ENCODE measurements around the gene SPIRE2. TPM values are rescaled to one million over a fixed set of nuclear protein-coding genes. Genes with fewer than 3 reads are reported as not detected.

The SPIRE2 gene
- total RNA-seq, 1 donor: 0.72 TPM

DNA sequence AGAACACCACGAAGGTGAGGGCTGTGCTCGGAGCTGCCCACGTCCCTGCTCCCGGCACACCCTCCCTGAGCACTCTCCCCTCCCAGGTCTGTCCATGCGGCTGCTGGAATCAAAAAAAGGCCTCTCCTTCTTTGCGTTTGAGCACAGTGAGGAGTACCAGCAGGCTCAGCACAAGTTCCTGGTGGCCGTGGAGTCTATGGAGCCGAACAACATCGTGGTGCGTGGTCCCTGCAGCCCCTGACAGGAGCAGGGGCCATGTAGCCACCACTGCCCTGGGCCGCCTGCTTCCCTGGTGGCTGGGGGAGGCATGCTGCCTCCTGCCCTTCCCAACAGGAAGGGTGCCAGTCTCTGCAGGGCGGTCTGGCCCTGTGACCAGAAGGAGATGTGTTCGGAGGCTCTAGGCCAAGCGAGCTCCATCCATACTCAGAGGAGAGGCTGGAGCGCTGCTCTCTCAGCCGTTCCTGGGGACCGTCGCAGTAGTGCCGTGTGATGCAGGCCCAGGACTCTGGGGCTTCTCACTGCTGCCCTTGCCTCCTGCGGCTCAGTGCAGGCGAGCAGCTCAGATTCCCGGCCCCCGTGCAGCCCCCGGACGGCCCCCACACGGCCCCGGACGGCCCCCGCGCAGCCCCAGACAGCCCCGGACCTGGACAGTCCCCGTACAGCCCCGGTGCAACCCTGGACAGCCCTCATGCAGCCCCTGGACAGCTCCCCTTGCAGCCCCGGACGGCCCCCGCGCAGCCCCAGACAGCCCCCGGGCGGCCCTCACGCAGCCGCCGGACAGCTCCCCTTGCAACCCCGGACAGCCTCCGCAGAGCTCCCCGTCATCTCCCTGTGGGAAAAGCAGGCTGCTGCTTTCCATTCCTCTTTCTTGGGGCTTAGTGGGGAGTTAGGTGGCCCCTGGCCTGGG lies 65.6 kb downstream of the SPIRE2 start:
- peaks cover 22% of the 10 kb centered on the region for H3K79me2 ChIP-seq (ENCODE audit: insufficient read depth, low read length)
- no peak overlapping the region for H2AFZ ChIP-seq (ENCODE audit: low read length)
- DNase-seq (ENCODE audit: insufficient read length, low spot score, missing footprints): peak; percentile 54
- H3K27ac ChIP-seq (ENCODE audit: low read depth, low read length): no peak overlapping the region
- peaks cover 24% of the 10 kb centered on the region for H4K20me1 ChIP-seq (ENCODE audit: insufficient read depth, low read length)
- no peak overlapping the region for H3K4me3 ChIP-seq (ENCODE audit: insufficient read depth, low read length)
- no peaks in the 10 kb centered on the region for H3K27me3 ChIP-seq (ENCODE audit: insufficient read depth, low read length)
- H3K36me3 ChIP-seq (ENCODE audit: insufficient read depth, low read length): peaks cover 81% of the 10 kb centered on the region
- H3K4me2 ChIP-seq (ENCODE audit: insufficient read depth, low read length): no peak overlapping the region
- TF ChIP-seq, protein P1, sequence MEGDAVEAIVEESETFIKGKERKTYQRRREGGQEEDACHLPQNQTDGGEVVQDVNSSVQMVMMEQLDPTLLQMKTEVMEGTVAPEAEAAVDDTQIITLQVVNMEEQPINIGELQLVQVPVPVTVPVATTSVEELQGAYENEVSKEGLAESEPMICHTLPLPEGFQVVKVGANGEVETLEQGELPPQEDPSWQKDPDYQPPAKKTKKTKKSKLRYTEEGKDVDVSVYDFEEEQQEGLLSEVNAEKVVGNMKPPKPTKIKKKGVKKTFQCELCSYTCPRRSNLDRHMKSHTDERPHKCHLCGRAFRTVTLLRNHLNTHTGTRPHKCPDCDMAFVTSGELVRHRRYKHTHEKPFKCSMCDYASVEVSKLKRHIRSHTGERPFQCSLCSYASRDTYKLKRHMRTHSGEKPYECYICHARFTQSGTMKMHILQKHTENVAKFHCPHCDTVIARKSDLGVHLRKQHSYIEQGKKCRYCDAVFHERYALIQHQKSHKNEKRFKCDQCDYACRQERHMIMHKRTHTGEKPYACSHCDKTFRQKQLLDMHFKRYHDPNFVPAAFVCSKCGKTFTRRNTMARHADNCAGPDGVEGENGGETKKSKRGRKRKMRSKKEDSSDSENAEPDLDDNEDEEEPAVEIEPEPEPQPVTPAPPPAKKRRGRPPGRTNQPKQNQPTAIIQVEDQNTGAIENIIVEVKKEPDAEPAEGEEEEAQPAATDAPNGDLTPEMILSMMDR (IDR thresholded peaks at IDR 0.05; ENCODE audit: extremely low read depth, low read depth, low read length): no peak
- H3K4me1 ChIP-seq (ENCODE audit: insufficient read depth, low read length): no peaks in the 10 kb centered on the region
- H3K9me3 ChIP-seq (ENCODE audit: low read depth, low read length): no peaks in the 10 kb centered on the region

GRCh38 chr16:89895482-89896250 lies 67.4 kb downstream of the SPIRE2 start:
- H3K4me1 ChIP-seq (ENCODE audit: insufficient read depth, low read length): no peaks in the 10 kb centered on the region
- DNase-seq (ENCODE audit: insufficient read length, low spot score, missing footprints): peak; percentile 77
- H2AFZ ChIP-seq (ENCODE audit: low read length): no peak overlapping the region
- H4K20me1 ChIP-seq (ENCODE audit: insufficient read depth, low read length): peaks cover 25% of the 10 kb centered on the region
- no peaks in the 10 kb centered on the region for H3K9me3 ChIP-seq (ENCODE audit: low read depth, low read length)
- TF ChIP-seq, protein P1 (IDR thresholded peaks at IDR 0.05; ENCODE audit: extremely low read depth, low read depth, low read length): no peak
- no peak overlapping the region for H3K4me3 ChIP-seq (ENCODE audit: insufficient read depth, low read length)
- H3K79me2 ChIP-seq (ENCODE audit: insufficient read depth, low read length): peaks cover 17% of the 10 kb centered on the region
- peaks cover 84% of the 10 kb centered on the region for H3K36me3 ChIP-seq (ENCODE audit: insufficient read depth, low read length)
- no peak overlapping the region for H3K27ac ChIP-seq (ENCODE audit: low read depth, low read length)
- no peaks in the 10 kb centered on the region for H3K27me3 ChIP-seq (ENCODE audit: insufficient read depth, low read length)
- H3K4me2 ChIP-seq (ENCODE audit: insufficient read depth, low read length): no peak overlapping the region

DNA sequence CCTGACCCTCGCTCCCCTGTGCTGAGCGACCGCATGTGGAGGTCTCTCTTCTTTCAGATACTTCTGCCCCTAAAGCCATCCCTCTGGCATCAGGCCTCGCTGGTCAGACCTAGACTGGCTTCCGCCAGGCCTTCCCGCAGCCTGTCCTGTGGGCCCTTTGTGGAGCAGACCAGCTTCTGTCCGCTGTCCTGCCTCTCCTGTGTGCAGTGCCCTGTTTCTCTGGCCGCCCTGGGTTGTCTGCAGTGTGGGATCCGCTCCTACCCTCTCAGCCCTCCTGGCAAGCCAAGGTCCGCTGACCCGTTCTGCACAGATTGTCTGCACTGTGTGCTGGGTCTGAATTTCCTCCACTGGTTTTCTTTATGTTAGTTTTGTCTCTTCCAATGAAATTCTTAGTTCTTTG lies 68.9 kb downstream of the SPIRE2 start:
- Histone ChIP-seq H3K27ac (ENCODE audit: low read depth, low read length) (no peak overlapping the region), H3K36me3 (ENCODE audit: insufficient read depth, low read length) (peaks cover 75% of the 10 kb centered on the region), H4K20me1 (ENCODE audit: insufficient read depth, low read length) (peaks cover 20% of the 10 kb centered on the region), H3K79me2 (ENCODE audit: insufficient read depth, low read length) (peaks cover 10% of the 10 kb centered on the region), H3K4me1 (ENCODE audit: insufficient read depth, low read length) (no peaks in the 10 kb centered on the region), H3K4me2 (ENCODE audit: insufficient read depth, low read length) (no peak overlapping the region), H3K27me3 (ENCODE audit: insufficient read depth, low read length) (no peaks in the 10 kb centered on the region), H3K4me3 (ENCODE audit: insufficient read depth, low read length) (no peak overlapping the region), H2AFZ (ENCODE audit: low read length) (no peak overlapping the region), H3K9me3 (ENCODE audit: low read depth, low read length) (no peaks in the 10 kb centered on the region)
- TF ChIP-seq, protein P1 (IDR thresholded peaks at IDR 0.05; ENCODE audit: extremely low read depth, low read depth, low read length): no peak
- peak; percentile 51 for DNase-seq (ENCODE audit: insufficient read length, low spot score, missing footprints)

Data from osteoblast (primary cell).